ENCODE measurements around the gene SPX.
A peak's percentile ranks its signal among the peaks of the same experiment; 100 is the strongest.

The SPX gene

GRCh38 chr12:21526053-21526452 lies at the start of gene SPX:
TSS of gene SPX (plus strand) at chr12:21526296. CDS start at chr12:21526473, 177 bp downstream.
- DNase-seq: peak; percentile 29

GRCh38 chr12:21476949-21477348 lies 49.1 kb upstream of the SPX start:
- peak; percentile 41 for DNase-seq

GRCh38 chr12:21478756-21479455 lies 47.2 kb upstream of the SPX start:
- DNase-seq: no peak

GRCh38 chr12:21483531-21483930 lies 42.6 kb upstream of the SPX start:
- no peak for DNase-seq

- no peak for DNase-seq
Observed at GRCh38 chr12:21485998-21486397, 40.1 kb upstream of the SPX start.

- DNase-seq: no peak
Observed at GRCh38 chr12:21499765-21500164, 26.3 kb upstream of the SPX start.

GRCh38 chr12:21500786-21501257 lies 25.3 kb upstream of the SPX start:
- no peak for DNase-seq

GRCh38 chr12:21501258-21502163 lies 24.6 kb upstream of the SPX start, which contains the start of the genes GOLT1B and RECQL:
TSS of gene GOLT1B (plus strand) at chr12:21501789. CDS start at chr12:21501924, 135 bp downstream.
TSS of gene RECQL (minus strand) at chr12:21501635. CDS start at chr12:21499570, 2,065 bp downstream.
- DNase-seq: peak; percentile 99

- DNase-seq: peak; percentile 34
Observed at GRCh38 chr12:21502164-21502496, 24.0 kb upstream of the SPX start.

GRCh38 chr12:21502872-21503271 lies 23.2 kb upstream of the SPX start:
- DNase-seq: no peak

- no peak for DNase-seq
Observed at GRCh38 chr12:21505888-21506287, 20.2 kb upstream of the SPX start.

- DNase-seq: no peak
Observed at GRCh38 chr12:21507849-21508248, 18.2 kb upstream of the SPX start.

- DNase-seq: no peak
Observed at GRCh38 chr12:21509768-21510167, 16.3 kb upstream of the SPX start.

GRCh38 chr12:21516281-21516680 lies 9.8 kb upstream of the SPX start:
- no peak for DNase-seq

- no peak for DNase-seq
Observed at GRCh38 chr12:21518451-21518850, 7.6 kb upstream of the SPX start.

GRCh38 chr12:21521541-21521940 lies 4.6 kb upstream of the SPX start:
- no peak for DNase-seq

GRCh38 chr12:21523148-21523547 lies 2.9 kb upstream of the SPX start:
- no peak for DNase-seq

- DNase-seq: no peak
Observed at GRCh38 chr12:21526721-21527345, 737 bp downstream of the SPX start.

- DNase-seq: peak; percentile 43
Observed at GRCh38 chr12:21527451-21528180, 1.5 kb downstream of the SPX start.

GRCh38 chr12:21528953-21529352 lies 2.9 kb downstream of the SPX start:
- peak; percentile 14 for DNase-seq

GRCh38 chr12:21529456-21529855 lies 3.4 kb downstream of the SPX start:
- DNase-seq: no peak

GRCh38 chr12:21538061-21538653 lies 12.1 kb downstream of the SPX start:
- DNase-seq: peak; percentile 2
